ENCODE measurements around the gene QRICH1.

QRICH1 gene

GRCh38 chr3:49028673-49029562, 65.0 kb downstream of the QRICH1 start, which contains the start of gene IMPDH2:
Gene IMPDH2, minus strand, starts transcription at chr3:49029398. Its CDS starts 48 bp downstream, at chr3:49029350.
- peak; percentile 97 for DNase-seq (ENCODE audit: low read depth)
- H3K4me3 ChIP-seq (ENCODE audit: low read depth, low read length), result peak within 1 kb of the TSS; percentile 89
- TF ChIP-seq CTCF (IDR thresholded peaks at IDR 0.05; ENCODE audit: insufficient read depth, low read depth, low read length, missing control alignments), result no peak

- no peak for TF ChIP-seq CTCF (IDR thresholded peaks at IDR 0.05; ENCODE audit: insufficient read depth, low read depth, low read length, missing control alignments)
- peak overlapping the region; percentile 89 for H3K4me3 ChIP-seq (ENCODE audit: low read depth, low read length)
- no peak for DNase-seq (ENCODE audit: low read depth)
Observed at GRCh38 chr3:49028298-49028672, 65.6 kb downstream of the QRICH1 start.

GRCh38 chr3:49027634-49028033, 66.2 kb downstream of the QRICH1 start:
- DNase-seq (ENCODE audit: low read depth), result no peak
- H3K4me3 ChIP-seq (ENCODE audit: low read depth, low read length), result peak overlapping the region; percentile 89
- TF ChIP-seq CTCF (IDR thresholded peaks at IDR 0.05; ENCODE audit: insufficient read depth, low read depth, low read length, missing control alignments), result no peak

GRCh38 chr3:49026536-49026935, 67.3 kb downstream of the QRICH1 start:
- no peak for DNase-seq (ENCODE audit: low read depth)
- H3K4me3 ChIP-seq (ENCODE audit: low read depth, low read length), result no peak overlapping the region
- TF ChIP-seq CTCF (IDR thresholded peaks at IDR 0.05; ENCODE audit: insufficient read depth, low read depth, low read length, missing control alignments), result no peak

- no peak for DNase-seq (ENCODE audit: low read depth)
- no peak overlapping the region for H3K4me3 ChIP-seq (ENCODE audit: low read depth, low read length)
- no peak for TF ChIP-seq CTCF (IDR thresholded peaks at IDR 0.05; ENCODE audit: insufficient read depth, low read depth, low read length, missing control alignments)
Observed at GRCh38 chr3:49025793-49026520, 67.9 kb downstream of the QRICH1 start.

- no peak overlapping the region for H3K4me3 ChIP-seq (ENCODE audit: low read depth, low read length)
- TF ChIP-seq CTCF (IDR thresholded peaks at IDR 0.05; ENCODE audit: insufficient read depth, low read depth, low read length, missing control alignments), result no peak
- DNase-seq (ENCODE audit: low read depth), result peak; percentile 75
Observed at GRCh38 chr3:49025005-49025792, 68.7 kb downstream of the QRICH1 start.

All from GM12865 (cell line).